ENCODE measurements around the gene COG7. TPM values are rescaled to one million over a fixed set of nuclear protein-coding genes. Genes with fewer than 3 reads are reported as not detected.
"Not testable (repeated sequence)": the region's sequence is repeated elsewhere in the genome, so short reads cannot be mapped to it uniquely, and the experiment has no call there.

Gene COG7
- total and polyA plus RNA-seq, 11 donors: 7.8 to 16.8 (median 12.2) TPM

GRCh38 chr16:23401139-23401538 is 51.9 kb downstream of the COG7 start:
- Histone ChIP-seq H3K9me3 (no peaks in the 10 kb centered on the region), H3K27ac (no peak overlapping the region), H3K36me3 (peaks cover 0 to 100% (median 91%) of the 10 kb centered on the region in 9 donors), H3K4me3 (no peak overlapping the region), H3K4me1 (peaks cover 0 to 15% (median 2%) of the 10 kb centered on the region in 12 donors), H3K27me3 (no peaks in the 10 kb centered on the region)
- intact Hi-C loops (cut with DNase I): loop anchor here in 1 of 10 donors (10.0 kb wide), 1 partner anchor 216 kb away; the partner anchor contains the start of gene SCNN1G
- TF ChIP-seq CTCF (IDR thresholded peaks at IDR 0.05) (no peak), POLR2A (IDR thresholded peaks at IDR 0.05) (no peak)
- WGBS, 4 donors: 92 to 96% (median 95%) methylated on average over 8 of the region's 8 CpGs
- ATAC-seq (no peak), DNase-seq (no peak)

GRCh38 chr16:23400447-23400846 is 52.5 kb downstream of the COG7 start:
- WGBS, 4 donors: 93 to 96% (median 94%) methylated on average over 7 of the region's 7 CpGs
- ATAC-seq, H3K9me3 ChIP-seq, H3K27ac ChIP-seq, H3K4me3 ChIP-seq, DNase-seq, H3K27me3 ChIP-seq: not testable (repeated sequence)
- Histone ChIP-seq H3K4me1 (peaks cover 0 to 15% (median 2%) of the 10 kb centered on the region in 12 donors), H3K36me3 (peaks cover 0 to 100% (median 89%) of the 10 kb centered on the region in 9 donors)
- intact Hi-C loops (cut with DNase I): loop anchor here in 1 of 10 donors (10.0 kb wide), 1 partner anchor 216 kb away; the partner anchor contains the start of gene SCNN1G

- H3K4me1 ChIP-seq: peaks cover 0 to 17% (median 5%) of the 10 kb centered on the region in 12 donors
- DNase-seq: peak in 4 of 5 donors; percentile 33 to 63 (median 54)
These were observed 53.8 kb downstream of the COG7 start for GRCh38 chr16:23398987-23399805.

GRCh38 chr16:23397464-23397863 is 55.5 kb downstream of the COG7 start:
- ATAC-seq (no peak), DNase-seq (no peak)
- Histone ChIP-seq H3K4me1 (peaks cover 0 to 27% (median 10%) of the 10 kb centered on the region in 12 donors), H3K4me3 (no peak overlapping the region), H3K27me3 (no peaks in the 10 kb centered on the region), H3K36me3 (peaks cover 0 to 98% (median 66%) of the 10 kb centered on the region in 9 donors), H3K27ac (no peak overlapping the region), H3K9me3 (no peaks in the 10 kb centered on the region)
- WGBS, 4 donors: 94 to 98% (median 97%) methylated on average over 2 of the region's 2 CpGs
- TF ChIP-seq POLR2A (IDR thresholded peaks at IDR 0.05) (no peak), CTCF (IDR thresholded peaks at IDR 0.05) (no peak)
- intact Hi-C loops (cut with DNase I): loop anchor here in 1 of 10 donors (10.0 kb wide), 1 partner anchor 57 kb away; the partner anchor contains the start of gene COG7

More at GRCh38 chr16:23398987-23399805, 53.8 kb downstream of the COG7 start:
- peak; percentile 83 to 94 (median 86) for ATAC-seq
- Histone ChIP-seq H3K9me3 (no peaks in the 10 kb centered on the region), H3K27me3 (no peaks in the 10 kb centered on the region), H3K27ac (peak overlapping the region in 9 of 12 donors; percentile 34 to 73 (median 50)), H3K36me3 (peaks cover 0 to 99% (median 78%) of the 10 kb centered on the region in 9 donors), H3K4me3 (no peak overlapping the region)
- WGBS, 4 donors: 58 to 67% (median 64%) methylated on average over 17 of the region's 17 CpGs
- intact Hi-C loops (cut with DNase I): loop anchor here in 1 of 10 donors (10.0 kb wide), 1 partner anchor 56 kb away; the partner anchor contains the start of gene COG7
- TF ChIP-seq POLR2A (IDR thresholded peaks at IDR 0.05): no peak
- peak in 6 of 12 donors; percentile 11 to 40 (median 26) for TF ChIP-seq CTCF (IDR thresholded peaks at IDR 0.05)

Data from heart left ventricle (tissue), 16 donors.